Measurements from ENCODE around the gene DPEP1.

- TF ChIP-seq GATA2 (IDR thresholded peaks at IDR 0.05; ENCODE audit: low read depth, low read length) = no peak
- no peak for TF ChIP-seq GATA3 (IDR thresholded peaks at IDR 0.05; ENCODE audit: low read depth, low read length)
Measured at GRCh38 chr16:89575247-89576152, 37.9 kb upstream of the DPEP1 start, which contains the start of gene CPNE7.
